Activated CD8-positive, alpha-beta T cell treated with anti-CD3 and anti-CD28 coated beads for 36 hours (primary cell): ENCODE results near the gene PREPL. TPM values are rescaled to one million over a fixed set of nuclear protein-coding genes. Genes with fewer than 3 reads are reported as not detected.

Experiments
- total RNA-seq, 2 experiments: library from RNA; stranded (reverse); gene quantifications; one replicate each; pipeline ENCODE4 v1.2.3, GENCODE V29; 2021

PREPL gene
- total RNA-seq, 2 experiments from 2014 or later = 25.0 to 25.2 TPM

Other genes with a start within 250 kb of the PREPL start
- 10 to 100 TPM; 37.1 to 40.7 TPM for gene PPM1B, start 192.6 kb downstream of the PREPL start, total RNA-seq
- under 1 TPM in 1 of 2 experiments, not detected in 1; 0.38 TPM for gene SLC3A1, start 86.0 kb downstream of the PREPL start, total RNA-seq
- gene CAMKMT, start 453 bp upstream of the PREPL start, total RNA-seq = 10 to 100 TPM; 12.1 to 14.1 TPM